Cardiac septum (tissue), 1 donor: ENCODE measurements around the gene SLC35F3. TPM values are rescaled to one million over a fixed set of nuclear protein-coding genes. Genes with fewer than 3 reads are reported as not detected.

Experiments used
- DNase-seq: peaks from one replicate; pipeline ENCODE4 v3.0.0-alpha.2; 2020; ENCODE audit warnings: low spot score
- intact Hi-C: fragments of 100-400 bp; cut with DNase I; formaldehyde crosslinking; loops from one replicate; pipeline ENCODE4 v1.14.0; 2022
- total RNA-seq: library from RNA; stranded (reverse); fragmentation: NEBNext Ultra II Directional; extraction: Animal tissue kit (Norgen Biotek cat#: 25700); gene quantifications from one replicate; pipeline ENCODE4 v1.2.1, GENCODE V29; 2021
- donor health status: DM: no; HTN: no; CAD: no.

SLC35F3 gene
- total RNA-seq, 1 donor from 2014 or later, result not detected

GRCh38 chr1:233960386-233960785 lies 55.9 kb downstream of the SLC35F3 start:
- no peak for DNase-seq
- intact Hi-C loops, result no loop called here

GRCh38 chr1:233962878-233963277 lies 58.4 kb downstream of the SLC35F3 start:
- intact Hi-C loops, result no loop called here
- no peak for DNase-seq

- intact Hi-C loops, result no loop called here
- DNase-seq, result no peak
Measured at GRCh38 chr1:233965856-233966255, 61.4 kb downstream of the SLC35F3 start.

- DNase-seq, result no peak
- intact Hi-C loops, result no loop called here
Measured at GRCh38 chr1:233971753-233972152, 67.3 kb downstream of the SLC35F3 start.

- intact Hi-C loops, result no loop called here
Measured at GRCh38 chr1:233972563-233972950, 68.1 kb downstream of the SLC35F3 start.

GRCh38 chr1:233972951-233973635 lies 68.6 kb downstream of the SLC35F3 start:
- intact Hi-C loops, result no loop called here
- DNase-seq, result no peak

More at GRCh38 chr1:233972563-233972950, 68.1 kb downstream of the SLC35F3 start:
- DNase-seq, result no peak

- no peak for DNase-seq
- intact Hi-C loops, result no loop called here
Measured at GRCh38 chr1:233975486-233975885, 71.0 kb downstream of the SLC35F3 start.

GRCh38 chr1:233981042-233981675 lies 76.7 kb downstream of the SLC35F3 start:
- DNase-seq, result no peak
- intact Hi-C loops, result no loop called here

GRCh38 chr1:233982827-233983518 lies 78.5 kb downstream of the SLC35F3 start:
- intact Hi-C loops, result no loop called here
- no peak for DNase-seq

GRCh38 chr1:233983811-233984210 lies 79.3 kb downstream of the SLC35F3 start:
- intact Hi-C loops, result no loop called here
- no peak for DNase-seq

GRCh38 chr1:233988963-233989696 lies 84.7 kb downstream of the SLC35F3 start:
- intact Hi-C loops, result no loop called here

GRCh38 chr1:233990486-233990885 lies 86.0 kb downstream of the SLC35F3 start:
- intact Hi-C loops, result no loop called here
- DNase-seq, result no peak

More at GRCh38 chr1:233988963-233989696, 84.7 kb downstream of the SLC35F3 start:
- no peak for DNase-seq

GRCh38 chr1:233993651-233994050 lies 89.2 kb downstream of the SLC35F3 start:
- intact Hi-C loops, result no loop called here
- DNase-seq, result no peak

- DNase-seq, result no peak
- intact Hi-C loops, result no loop called here
Measured at GRCh38 chr1:233994112-233994511, 89.6 kb downstream of the SLC35F3 start.

GRCh38 chr1:233998456-233998855 lies 94.0 kb downstream of the SLC35F3 start:
- intact Hi-C loops, result no loop called here
- no peak for DNase-seq

GRCh38 chr1:233998891-233999290 lies 94.4 kb downstream of the SLC35F3 start:
- intact Hi-C loops, result no loop called here
- no peak for DNase-seq

GRCh38 chr1:234000557-234001041 lies 96.1 kb downstream of the SLC35F3 start:
- no peak for DNase-seq
- intact Hi-C loops, result no loop called here

- DNase-seq, result no peak
- intact Hi-C loops, result no loop called here
Measured at GRCh38 chr1:234001817-234002216, 97.3 kb downstream of the SLC35F3 start.

GRCh38 chr1:234004591-234004990 lies 100.1 kb downstream of the SLC35F3 start:
- intact Hi-C loops, result no loop called here
- no peak for DNase-seq

GRCh38 chr1:234007684-234008083 lies 103.2 kb downstream of the SLC35F3 start:
- intact Hi-C loops, result no loop called here
- DNase-seq, result no peak
